Keratinocyte (primary cell): ENCODE data around the gene HHIP.

Experiments used
- EZH2 ChIP-seq: IDR thresholded peaks from one replicate; pipeline ENCODE4 v1.6.1; 2012; ENCODE audit warnings: inconsistent platforms, mild to moderate bottlenecking, low read length, moderate library complexity
- TF ChIP-seq, protein P1 (sequence below), 3 experiments: IDR thresholded peaks in 1 of 3; conservative IDR thresholded peaks in 1 of 3; optimal IDR thresholded peaks in 1 of 3; 2 replicates in 2 of 3; 3 replicates in 1 of 3; pipeline versions ENCODE3 to v1.5.1; 2011; ENCODE audit warnings: low read length in 3 of 3, mild to moderate bottlenecking in 3 of 3, moderate library complexity in 2 of 3, control low read depth in 1 of 3, inconsistent platforms in 1 of 3; ENCODE audit not compliant: insufficient read depth in 2 of 3; ENCODE audit errors: extremely low read depth in 1 of 3

DNA sequence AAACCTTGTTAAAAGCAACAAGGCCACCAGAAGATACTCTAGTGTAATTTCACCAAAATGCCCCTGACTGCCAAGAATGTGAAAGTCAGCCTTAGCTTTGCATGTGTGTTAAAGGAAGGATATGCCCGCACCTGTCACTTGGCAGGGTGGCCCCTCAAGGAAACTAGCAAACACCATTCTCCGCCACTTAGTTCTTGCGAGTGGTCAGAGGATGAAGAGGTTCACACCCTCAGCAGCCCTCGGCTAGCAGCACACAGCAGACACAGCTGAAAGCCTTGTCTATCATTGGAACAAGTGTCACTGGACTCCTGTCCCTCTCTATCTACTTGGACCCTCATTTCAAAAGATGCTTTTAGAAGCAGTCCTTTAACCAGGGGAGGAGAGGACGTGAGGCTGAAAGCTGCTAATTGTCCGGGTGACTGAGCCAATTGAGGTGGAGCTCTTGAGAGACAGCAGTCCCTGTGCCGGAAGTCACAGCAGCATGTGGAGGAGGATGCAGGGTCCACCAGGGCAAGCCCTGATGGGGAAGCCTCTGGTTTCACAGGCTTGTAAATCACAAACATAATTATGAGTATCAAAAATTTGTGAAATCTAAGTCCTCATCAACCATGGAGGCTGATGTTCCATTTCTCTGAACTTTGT lies 18.0 kb downstream of the HHIP start:
- TF ChIP-seq, protein P1, sequence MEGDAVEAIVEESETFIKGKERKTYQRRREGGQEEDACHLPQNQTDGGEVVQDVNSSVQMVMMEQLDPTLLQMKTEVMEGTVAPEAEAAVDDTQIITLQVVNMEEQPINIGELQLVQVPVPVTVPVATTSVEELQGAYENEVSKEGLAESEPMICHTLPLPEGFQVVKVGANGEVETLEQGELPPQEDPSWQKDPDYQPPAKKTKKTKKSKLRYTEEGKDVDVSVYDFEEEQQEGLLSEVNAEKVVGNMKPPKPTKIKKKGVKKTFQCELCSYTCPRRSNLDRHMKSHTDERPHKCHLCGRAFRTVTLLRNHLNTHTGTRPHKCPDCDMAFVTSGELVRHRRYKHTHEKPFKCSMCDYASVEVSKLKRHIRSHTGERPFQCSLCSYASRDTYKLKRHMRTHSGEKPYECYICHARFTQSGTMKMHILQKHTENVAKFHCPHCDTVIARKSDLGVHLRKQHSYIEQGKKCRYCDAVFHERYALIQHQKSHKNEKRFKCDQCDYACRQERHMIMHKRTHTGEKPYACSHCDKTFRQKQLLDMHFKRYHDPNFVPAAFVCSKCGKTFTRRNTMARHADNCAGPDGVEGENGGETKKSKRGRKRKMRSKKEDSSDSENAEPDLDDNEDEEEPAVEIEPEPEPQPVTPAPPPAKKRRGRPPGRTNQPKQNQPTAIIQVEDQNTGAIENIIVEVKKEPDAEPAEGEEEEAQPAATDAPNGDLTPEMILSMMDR (optimal IDR thresholded peaks at IDR 0.05 in 1 of 3, IDR thresholded peaks at IDR 0.05 in 1 of 3, conservative IDR thresholded peaks at IDR 0.05 in 1 of 3; ENCODE audit: extremely low read depth in 1 of 3, insufficient read depth in 2 of 3, low read length in 3 of 3): no peak
- no peak for TF ChIP-seq EZH2
